GM10847 (cell line): Measurements from ENCODE around the gene PDZD2.

Source experiments
- POLR2A ChIP-seq: IDR thresholded peaks from 2 replicates; pipeline ENCODE4 v1.6.1; 2011; ENCODE audit not compliant: insufficient read length; ENCODE audit errors: extremely low read depth

Gene PDZD2

DNA sequence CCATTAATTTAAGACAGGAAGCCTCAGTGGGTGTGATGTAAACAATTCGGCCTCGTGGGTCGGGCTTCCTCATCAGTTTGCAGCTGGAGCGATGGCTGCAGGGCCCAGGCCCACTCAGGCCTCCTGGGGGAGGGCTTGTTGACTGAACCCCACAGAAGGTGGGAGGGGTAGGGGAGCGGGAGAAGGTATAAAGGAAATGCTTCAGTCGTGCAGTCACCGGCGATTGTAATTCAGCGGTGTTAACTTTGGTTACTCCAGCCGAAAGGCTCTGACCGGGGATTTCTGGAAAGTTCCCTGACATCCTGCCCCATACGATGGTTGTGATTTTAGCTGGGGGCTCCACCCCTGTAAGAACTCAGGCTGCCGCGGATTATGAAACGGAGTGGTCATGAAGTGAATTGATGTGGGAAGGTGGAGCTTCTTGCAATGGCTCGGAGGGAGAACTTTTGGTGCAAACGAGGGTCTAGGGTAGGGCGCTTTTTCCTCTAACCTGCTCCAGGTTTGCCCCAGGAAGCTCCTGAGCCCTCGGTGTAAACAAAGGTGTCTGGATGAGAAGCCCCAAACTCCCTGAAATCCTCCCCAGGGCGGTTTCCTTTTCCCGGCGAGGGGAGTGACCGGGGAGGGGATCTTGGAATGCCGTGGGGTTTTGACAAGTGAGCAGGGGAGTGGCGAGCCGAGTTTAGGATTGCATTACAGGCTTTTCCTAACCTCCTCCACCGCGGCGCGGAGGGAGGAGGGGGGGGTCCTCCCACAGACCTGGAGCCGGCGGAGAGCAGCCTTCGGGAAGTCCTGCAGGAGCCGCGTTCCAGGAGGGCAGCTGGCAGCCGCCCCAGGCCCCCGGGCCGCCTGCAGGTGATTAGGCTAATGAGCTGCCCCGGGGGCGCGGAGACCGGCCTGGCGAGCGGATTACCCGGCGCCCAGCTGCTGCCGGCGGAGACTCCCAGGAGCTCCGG is 215.5 kb downstream of the PDZD2 start:
- no peak for TF ChIP-seq POLR2A

GRCh38 chr5:31855134-31856040 is 216.5 kb downstream of the PDZD2 start:
- TF ChIP-seq POLR2A = no peak

- TF ChIP-seq POLR2A = no peak
Observed at GRCh38 chr5:31859096-31859495, 220.2 kb downstream of the PDZD2 start.

DNA sequence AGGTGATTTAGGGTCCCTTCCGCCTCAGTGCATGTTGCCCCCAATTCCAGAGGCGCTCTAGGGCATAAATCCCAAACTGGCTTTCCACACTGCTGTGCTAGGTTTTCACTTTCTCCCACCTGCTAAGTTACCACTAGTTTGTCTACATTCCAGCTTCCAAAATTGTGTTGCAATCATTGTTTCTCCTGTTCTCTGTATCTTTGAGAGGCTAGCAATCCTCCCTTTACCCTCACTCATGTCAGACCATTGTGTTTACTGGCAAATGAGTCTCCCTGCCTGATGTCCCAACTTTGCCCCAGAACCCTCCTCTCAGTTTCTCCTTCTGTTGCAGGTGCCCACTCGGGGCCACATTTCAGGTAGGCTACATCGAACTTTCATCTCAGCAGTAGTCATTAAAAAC is 221.3 kb downstream of the PDZD2 start:
- no peak for TF ChIP-seq POLR2A

DNA sequence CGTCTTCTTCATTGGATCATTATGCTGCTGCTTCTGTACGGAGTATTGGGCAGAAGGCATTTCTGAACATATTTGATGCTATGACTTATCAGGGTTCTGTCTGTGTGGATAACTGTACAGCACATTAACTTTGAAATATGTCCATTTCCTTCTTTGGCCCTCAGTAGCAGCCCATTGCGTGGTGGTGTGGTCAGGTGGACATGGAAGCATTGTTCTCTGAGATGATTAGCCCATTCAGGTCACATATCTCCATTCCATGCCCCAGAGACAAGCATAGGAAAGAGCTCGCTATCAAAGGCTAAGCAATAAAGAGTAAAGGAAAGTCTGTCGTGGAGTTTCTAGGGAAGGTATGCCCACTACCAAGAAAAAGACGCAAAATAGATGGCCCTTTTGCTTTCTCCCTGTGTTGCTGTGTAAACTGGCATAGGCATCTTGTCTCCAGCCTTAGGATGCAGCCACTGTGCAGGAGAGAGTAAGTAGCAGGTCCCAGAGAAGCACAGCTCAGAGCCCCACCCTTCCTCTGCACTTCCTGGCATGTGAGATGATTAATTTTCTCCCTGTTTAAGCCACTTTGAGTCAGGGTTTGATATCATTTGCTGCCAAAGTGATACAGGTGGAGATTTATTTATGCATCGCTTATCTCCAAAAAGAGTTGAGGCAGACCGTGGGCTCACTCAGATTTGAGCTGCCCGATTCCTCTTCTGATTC is 221.9 kb downstream of the PDZD2 start:
- TF ChIP-seq POLR2A = no peak

- no peak for TF ChIP-seq POLR2A
Observed at GRCh38 chr5:31861601-31862000, 222.7 kb downstream of the PDZD2 start.

DNA sequence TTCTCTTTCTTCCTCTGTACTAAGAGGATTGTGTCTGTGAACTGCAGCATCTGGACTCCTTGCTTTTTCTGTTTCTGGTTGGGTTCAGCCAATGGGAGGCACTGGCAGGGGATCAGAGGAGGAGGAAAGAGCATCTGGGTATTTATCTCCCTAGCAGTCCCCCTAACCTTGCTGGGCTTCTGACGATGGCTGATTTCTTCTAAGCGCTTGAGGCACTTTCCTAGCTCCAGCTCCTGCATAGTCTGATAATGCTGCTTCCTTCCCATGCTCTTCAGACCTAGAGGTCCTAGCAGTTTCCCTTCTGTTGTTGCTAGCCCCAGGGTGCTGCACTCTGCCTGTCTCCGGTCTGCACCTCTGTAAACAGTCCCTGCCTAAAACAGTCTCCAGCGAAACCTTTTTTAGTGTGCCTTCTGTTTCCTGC is 225.1 kb downstream of the PDZD2 start:
- no peak for TF ChIP-seq POLR2A

DNA sequence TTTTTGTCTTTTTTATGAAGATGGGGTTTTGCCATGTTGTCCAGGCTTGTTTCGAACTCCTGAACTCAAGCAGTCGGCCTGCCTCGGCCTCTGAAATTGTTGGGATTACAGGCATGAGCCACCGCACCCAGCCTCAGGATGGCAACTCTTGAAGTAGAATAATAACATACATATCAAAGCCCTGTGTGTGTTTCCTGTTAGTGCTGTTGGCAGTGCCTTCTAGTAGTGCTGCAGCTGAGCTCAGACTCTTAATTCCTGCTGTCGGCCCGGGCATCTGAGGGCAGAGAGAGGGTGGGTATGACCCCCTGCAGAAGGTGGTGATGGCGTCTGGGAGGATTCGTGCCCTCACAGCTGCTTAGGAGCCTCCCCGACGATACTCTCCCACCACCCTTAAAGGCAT is 227.2 kb downstream of the PDZD2 start:
- TF ChIP-seq POLR2A = no peak

DNA sequence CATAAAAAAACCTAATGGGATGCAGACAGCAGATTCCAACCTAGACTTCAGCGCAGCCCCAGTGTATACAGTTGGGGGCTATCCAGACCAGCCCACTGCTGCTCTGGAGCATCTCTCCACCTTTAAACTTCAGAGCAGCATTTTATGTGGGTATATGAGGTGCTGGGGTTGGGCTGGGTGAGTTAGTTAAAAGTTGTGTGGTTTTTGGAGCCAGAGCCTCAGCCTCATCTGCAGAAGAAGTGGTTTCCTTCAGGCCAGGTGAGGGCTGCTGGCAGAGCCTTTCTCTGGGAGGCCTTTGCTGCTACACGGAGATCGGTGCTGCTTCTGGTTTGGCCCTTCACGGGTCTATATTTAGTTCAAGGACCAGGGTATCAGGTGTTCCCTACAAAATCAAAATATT is 228.3 kb downstream of the PDZD2 start:
- TF ChIP-seq POLR2A = no peak

GRCh38 chr5:31880449-31880848 is 241.5 kb downstream of the PDZD2 start:
- TF ChIP-seq POLR2A = no peak

DNA sequence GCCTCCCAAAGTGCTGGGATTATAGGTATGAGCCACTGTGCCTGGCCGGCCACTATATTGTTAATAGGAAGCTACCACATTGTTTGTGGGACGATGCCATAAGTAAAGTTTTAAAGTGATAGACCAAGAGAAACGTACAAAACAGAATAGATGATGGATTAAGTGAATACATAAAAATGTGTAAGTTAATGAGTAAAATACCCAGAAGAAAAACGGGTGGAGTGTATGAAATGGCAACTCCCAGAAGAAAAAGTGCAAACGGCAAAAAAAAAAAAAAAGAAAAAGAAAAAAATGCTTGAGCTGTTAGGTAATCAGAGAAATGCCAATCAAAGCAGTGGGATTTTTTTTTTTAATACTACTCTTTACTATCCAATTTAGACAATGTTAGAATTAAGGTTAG is 246.0 kb downstream of the PDZD2 start:
- TF ChIP-seq POLR2A = no peak

GRCh38 chr5:31886206-31886605 is 247.3 kb downstream of the PDZD2 start:
- TF ChIP-seq POLR2A = no peak

DNA sequence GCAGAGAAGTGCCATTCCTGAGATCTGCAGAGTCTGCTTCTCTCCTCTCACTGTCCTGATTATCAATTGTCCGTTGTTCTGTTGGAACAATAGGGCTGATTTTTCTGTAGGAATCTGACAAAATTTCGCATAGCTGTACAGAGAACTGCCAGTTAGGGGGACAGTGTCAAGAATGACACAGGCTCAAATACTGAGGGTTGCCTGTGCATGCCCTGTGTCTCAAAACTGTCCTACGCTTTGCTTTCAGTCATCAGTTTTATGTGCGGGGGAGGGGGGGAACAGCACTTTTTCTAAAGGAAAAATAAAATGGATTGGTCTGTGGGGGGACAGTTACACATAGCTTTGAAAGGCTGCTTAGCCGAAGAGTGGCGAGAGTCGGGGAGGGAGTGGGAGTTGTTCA is 248.6 kb downstream of the PDZD2 start:
- no peak for TF ChIP-seq POLR2A

- no peak for TF ChIP-seq POLR2A
Observed at GRCh38 chr5:31888564-31888963, 249.6 kb downstream of the PDZD2 start.

GRCh38 chr5:31889001-31889561 is 250.2 kb downstream of the PDZD2 start:
- TF ChIP-seq POLR2A = no peak
